Urothelium cell line (cell line): ENCODE measurements around the gene AMIGO1.
A peak's percentile ranks its signal among the peaks of the same experiment; 100 is the strongest.

ENCODE experiments used
- DNase-seq: peaks from one replicate; pipeline ENCODE4 v3.0.0; 2011; ENCODE audit warnings: low spot score, mixed read lengths
- FAIRE-seq: peaks from 2 replicates; lab custom pipeline; 2011; peaks lifted over from hg19 to GRCh38; lab: Jason Lieb, UNC

AMIGO1 gene

DNA sequence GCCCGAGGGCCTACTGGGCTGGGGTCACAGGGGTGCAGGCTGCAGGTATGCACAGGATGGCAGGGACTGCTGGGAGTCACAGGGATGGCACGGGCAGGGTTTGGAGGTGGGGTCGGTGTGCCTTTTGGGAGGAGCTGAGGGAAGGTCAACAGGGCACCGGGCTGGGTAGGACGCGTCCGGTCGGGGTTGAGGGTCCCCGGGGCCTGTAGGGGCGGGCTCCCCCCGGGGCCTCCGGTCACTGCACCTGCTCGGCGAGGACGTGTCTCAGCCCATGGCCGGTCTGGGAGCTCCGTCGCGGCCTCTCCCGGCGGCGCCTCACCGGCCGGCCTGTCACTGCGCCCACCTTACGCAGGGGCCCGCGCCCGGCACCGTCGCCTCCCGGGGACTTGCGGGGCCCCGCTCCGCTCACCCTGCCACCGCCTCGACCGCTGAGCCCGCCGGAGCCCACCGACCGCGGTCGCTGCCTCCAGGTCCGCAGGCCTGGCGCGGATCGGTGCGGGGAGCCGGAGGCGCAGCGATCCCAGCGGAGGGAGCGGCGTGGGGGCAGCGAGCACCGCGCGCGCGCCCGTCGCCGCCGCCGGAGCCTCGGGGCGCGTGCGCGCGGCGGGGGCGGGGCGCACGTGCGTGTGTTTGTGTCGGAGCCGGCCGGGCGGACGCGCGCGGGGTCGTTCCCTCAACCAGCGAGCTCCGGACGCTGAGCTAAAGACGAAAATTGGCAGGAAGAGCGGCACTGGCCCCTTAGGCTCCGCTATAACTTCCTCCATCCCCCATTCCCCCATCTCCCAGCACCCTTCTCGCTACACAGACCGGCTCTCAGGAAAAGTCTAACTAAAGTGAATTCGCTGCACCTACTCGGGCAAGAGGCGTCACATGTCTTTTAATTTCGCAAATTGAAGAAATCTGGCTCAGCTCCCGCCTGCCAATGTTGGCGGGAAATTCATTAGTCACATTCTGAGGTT lies at the start of gene AMIGO1:
AMIGO1 (minus strand) TSS at position 552 of the 959 bp plus-strand sequence. CDS start 815 bp downstream, outside the sequence.
- FAIRE-seq = peak; percentile 94
- DNase-seq = peak; percentile 93

DNA sequence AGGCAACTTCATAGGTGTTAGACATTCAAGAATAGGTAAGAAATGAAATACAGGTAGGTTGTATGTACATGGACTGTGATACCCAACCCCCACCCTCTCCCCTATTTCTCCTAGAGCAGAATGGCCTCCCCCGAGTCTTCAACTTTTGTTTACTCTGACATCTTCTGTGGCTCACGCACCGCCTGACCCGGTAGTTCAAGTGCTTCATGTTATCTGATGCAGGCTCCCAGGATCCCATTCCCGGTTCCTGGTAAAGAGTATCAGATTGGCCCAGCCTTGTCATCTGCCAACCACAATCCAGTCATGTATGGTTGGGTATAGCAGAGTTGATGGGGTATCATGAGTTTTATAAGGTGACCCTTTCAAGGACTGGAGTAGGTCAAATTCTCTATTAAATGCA lies 48.0 kb upstream of the AMIGO1 start:
- DNase-seq = no peak
- FAIRE-seq = no peak

GRCh38 chr1:109556563-109556962 lies 47.0 kb upstream of the AMIGO1 start:
- DNase-seq (no peak), FAIRE-seq (no peak)

DNA sequence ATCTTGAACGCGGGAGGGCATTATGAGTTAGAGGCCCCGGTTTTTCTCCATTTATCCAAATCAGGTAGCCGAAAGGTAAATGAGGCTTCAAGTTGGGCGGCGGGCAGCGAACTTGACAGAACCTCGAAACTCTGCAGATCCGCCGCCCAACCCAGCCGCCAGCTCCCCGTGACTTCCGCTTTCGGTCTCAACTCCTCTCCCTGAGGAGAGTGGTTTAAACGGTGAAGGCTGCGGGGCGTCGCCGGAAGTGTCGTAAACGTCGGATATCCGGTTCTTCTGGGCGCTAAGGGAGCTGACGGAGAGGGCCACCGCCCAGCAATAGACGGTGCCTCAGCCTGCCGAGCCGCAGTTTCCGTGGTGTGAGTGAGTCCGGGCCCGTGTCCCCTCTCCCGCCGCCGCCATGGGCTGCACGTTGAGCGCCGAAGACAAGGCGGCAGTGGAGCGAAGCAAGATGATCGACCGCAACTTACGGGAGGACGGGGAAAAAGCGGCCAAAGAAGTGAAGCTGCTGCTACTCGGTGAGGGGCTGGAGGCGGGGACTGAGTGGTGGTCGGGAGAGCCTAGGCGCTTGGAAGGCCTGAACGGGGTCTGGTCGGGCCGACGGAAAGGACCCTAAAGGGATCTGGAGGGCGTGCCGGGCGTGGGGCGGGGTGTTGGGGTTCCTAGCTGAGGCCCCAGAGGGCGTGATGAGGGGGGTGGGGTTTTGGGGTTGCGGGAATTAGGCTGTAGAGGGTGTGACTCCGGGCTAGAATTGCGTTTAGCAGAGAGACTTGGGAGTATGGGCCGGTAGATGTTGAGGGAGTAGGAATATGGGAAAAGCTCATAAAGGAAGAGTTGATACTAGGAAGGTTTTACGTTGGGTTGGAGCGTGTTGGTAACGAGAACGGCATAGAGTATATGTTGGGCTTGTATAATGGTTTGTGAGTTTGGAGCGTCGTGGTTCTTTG lies 39.1 kb upstream of the AMIGO1 start, which contains the start of gene GNAI3:
GNAI3 (plus strand) TSS at position 295 of the 947 bp plus-strand sequence; CDS start at position 401, 106 bp downstream.
- FAIRE-seq (peak; percentile 78), DNase-seq (peak; percentile 97)

GRCh38 chr1:109547463-109548320 lies 38.2 kb upstream of the AMIGO1 start:
- FAIRE-seq (no peak), DNase-seq (peak; percentile 3)

- peak; percentile 92 for DNase-seq
- peak; percentile 82 for FAIRE-seq
Observed at GRCh38 chr1:109546311-109547109, 37.0 kb upstream of the AMIGO1 start.

GRCh38 chr1:109543988-109544735 lies 34.6 kb upstream of the AMIGO1 start:
- DNase-seq (peak; percentile 9), FAIRE-seq (no peak)

GRCh38 chr1:109543283-109543987 lies 33.9 kb upstream of the AMIGO1 start:
- DNase-seq (no peak), FAIRE-seq (no peak)

DNA sequence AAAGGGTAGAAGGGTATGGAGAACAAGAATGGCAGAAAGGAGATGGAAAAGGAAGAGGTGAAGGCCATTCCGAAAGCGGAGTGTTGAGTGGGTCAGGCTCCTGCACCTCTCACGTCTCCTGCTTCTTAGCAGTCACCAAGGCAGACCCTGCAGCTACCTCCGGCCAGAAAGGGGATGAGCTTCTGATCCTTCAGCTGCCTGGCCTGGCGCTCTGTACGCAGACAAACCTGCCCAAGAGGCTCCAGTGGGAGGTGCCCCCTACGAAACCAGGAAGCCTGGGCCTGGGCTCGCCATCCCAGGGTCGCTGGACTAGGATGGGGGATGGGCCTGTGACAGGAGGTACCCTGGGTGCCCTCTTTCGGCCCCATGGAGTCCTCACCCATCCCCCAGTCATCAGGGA lies 33.1 kb upstream of the AMIGO1 start:
- DNase-seq = peak; percentile 4
- FAIRE-seq = no peak

DNA sequence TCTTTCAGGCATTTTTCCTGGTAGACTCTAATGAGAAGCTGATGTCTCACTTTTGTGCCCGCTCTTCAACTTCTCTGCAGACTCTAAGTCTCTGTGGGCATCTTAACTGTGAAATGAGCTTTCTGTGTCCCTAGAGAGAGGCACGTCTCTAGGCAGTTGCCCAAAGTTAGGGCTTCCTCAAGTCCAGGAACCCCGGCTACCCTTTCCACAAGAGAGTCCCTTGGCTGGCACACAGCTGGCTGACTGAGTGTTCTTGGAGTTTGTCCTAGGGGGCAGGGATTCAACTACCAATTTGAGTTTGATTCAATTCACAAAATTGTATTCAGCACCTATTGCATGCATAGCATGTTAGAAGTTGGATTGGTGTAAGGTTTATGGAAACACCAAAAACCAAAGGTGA lies 31.6 kb upstream of the AMIGO1 start:
- DNase-seq (no peak), FAIRE-seq (no peak)

GRCh38 chr1:109539676-109540075 lies 30.1 kb upstream of the AMIGO1 start, which contains the start of gene GPR61:
TSS of gene GPR61 (plus strand) at chr1:109539872. CDS start at chr1:109543023, 3,151 bp downstream.
- DNase-seq (peak; percentile 2), FAIRE-seq (no peak)

- peak; percentile 1 for DNase-seq
- no peak for FAIRE-seq
Observed at GRCh38 chr1:109538827-109539555, 29.5 kb upstream of the AMIGO1 start.

DNA sequence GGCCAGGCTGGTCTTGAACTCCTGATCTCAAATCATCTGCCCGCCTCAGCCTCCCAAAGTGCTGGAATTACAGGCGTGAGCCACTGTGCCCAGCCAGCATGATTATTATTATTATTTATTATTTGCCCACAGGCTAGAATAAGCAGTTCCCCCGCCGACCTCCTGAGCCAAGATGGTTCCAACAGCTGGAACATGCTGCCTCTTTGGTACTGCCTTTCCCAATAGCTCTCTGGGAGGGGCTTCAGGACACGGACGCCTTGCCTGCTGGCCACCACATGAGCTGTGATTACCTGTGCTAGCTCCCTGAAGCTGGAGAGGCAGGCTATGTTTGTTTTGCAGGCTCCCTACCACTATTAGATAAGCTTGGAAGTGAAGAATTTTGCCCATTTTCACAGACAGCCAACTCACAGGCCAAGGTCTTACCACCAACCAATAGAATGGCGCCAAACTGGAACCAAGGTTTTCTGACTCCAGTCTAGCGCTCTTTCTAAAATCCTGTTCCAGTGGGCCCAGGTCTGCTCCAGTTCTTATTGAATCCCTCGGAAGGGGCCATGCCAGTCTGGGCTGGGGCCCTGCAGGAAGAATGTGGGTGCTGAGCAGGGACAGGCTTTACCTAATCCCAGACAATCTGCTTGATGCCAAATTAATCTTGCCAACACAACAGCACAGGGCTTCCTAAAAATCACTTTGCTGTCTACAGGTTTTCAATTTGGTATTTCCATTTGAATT lies 28.1 kb upstream of the AMIGO1 start:
- DNase-seq = no peak
- FAIRE-seq = no peak

- no peak for DNase-seq
- no peak for FAIRE-seq
Observed at GRCh38 chr1:109535971-109536491, 26.5 kb upstream of the AMIGO1 start.

DNA sequence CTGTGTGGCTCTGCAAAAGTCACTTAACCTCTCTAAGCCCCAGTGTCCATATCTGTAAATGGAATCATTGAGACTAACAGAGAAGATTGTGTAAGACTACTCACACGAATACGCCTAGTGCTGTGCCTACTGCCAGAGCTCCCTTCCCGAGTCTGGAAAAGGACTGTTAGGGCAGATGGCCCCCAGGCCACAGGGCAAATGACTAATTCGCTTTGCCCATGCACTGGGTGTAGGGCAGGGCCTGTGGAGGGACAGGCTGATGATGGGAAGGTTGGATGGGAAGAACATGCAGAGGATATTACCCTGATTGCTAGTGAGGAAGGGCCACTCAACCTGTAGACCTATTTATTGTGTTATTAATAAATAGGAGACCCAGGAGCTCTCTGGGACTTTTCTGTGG lies 26.0 kb upstream of the AMIGO1 start:
- no peak for FAIRE-seq

DNA sequence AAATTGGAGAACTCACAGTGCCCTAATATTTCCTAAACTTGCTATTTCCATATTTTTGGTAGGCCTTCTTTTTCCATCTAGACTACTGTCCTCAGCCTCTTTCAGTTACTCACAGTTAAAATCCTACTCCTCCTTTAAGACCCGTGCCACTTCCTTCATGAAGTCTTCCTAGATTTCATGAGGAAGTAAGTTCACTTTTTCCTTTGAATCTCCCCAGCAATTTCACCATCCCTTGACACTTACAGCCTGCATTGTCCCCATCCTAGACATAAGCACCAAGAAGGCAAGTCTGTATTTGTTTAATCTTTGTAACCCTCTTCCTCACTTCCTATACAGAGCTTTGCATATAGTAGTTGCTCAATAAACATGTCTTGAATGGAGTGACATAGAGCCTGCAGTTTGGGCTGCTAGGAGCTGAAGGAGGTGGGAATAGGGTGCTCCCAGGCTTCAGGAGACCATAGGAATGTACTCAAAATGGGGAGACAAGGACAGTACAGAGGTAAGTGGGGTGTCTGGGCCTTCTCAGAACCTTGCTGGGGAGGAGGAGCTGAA lies 24.9 kb upstream of the AMIGO1 start:
- no peak for DNase-seq
- FAIRE-seq = no peak

More for the DNA sequence above, 26.0 kb upstream of the AMIGO1 start:
- no peak for DNase-seq
